Prostate gland (tissue), 2 donors: ENCODE data around the gene SELENOT.

Experiments used
- CTCF ChIP-seq, 4 experiments: fragments of 200-600 bp in 2 of 4; fragments of 450-650 bp in 2 of 4; sonication (generic) in 2 of 4; IDR thresholded peaks; 1 replicate in 3 of 4; 2 replicates in 1 of 4; pipeline ENCODE4 v1.5.1; 2016 to 2019; ENCODE audit warnings: antibody characterized with exemption in 4 of 4, mild to moderate bottlenecking in 2 of 4, moderate library complexity in 2 of 4
- POLR2A ChIP-seq: fragments of 450-650 bp; IDR thresholded peaks from one replicate; pipeline ENCODE4 v1.6.1; 2016; ENCODE audit warnings: antibody characterized with exemption, mild to moderate bottlenecking
- POLR2AphosphoS5 ChIP-seq: sonication (generic); formaldehyde crosslinking; IDR thresholded peaks from one replicate; pipeline ENCODE4 v1.6.1; 2017; ENCODE audit warnings: antibody characterized with exemption

- TF ChIP-seq CTCF (IDR thresholded peaks at IDR 0.05) (no peak), POLR2A (no peak), POLR2AphosphoS5 (no peak)
Measured at GRCh38 chr3:150556792-150557191, 46.3 kb upstream of the SELENOT start.
